Transverse colon (tissue), 4 donors: ENCODE measurements around the gene ZSWIM4. TPM values are rescaled to one million over a fixed set of nuclear protein-coding genes. Genes with fewer than 3 reads are reported as not detected.

Experiments used
- DNase-seq: peaks from one replicate; pipeline ENCODE4 v3.0.0-alpha.2; 2019
- H3K27ac ChIP-seq, 4 donors: fragments of 200-600 bp; sonication (generic); 2 replicates each; pipeline ENCODE4 v1.5.1; 2016 to 2018; ENCODE audit warnings: inconsistent platforms in 4 of 4
- H3K27me3 ChIP-seq: fragments of 200-600 bp; sonication (generic); 2 replicates; pipeline ENCODE4 v1.5.1; 2017; ENCODE audit warnings: inconsistent platforms
- H3K36me3 ChIP-seq, 4 donors: fragments of 200-600 bp; sonication (generic); 2 replicates each; pipeline ENCODE4 v1.5.1; 2017 to 2019; ENCODE audit warnings: inconsistent platforms in 4 of 4
- H3K4me1 ChIP-seq, 4 donors: fragments of 200-600 bp; sonication (generic); 2 replicates each; pipeline ENCODE4 v1.5.1; 2017 to 2020; ENCODE audit warnings: inconsistent platforms in 4 of 4
- H3K4me3 ChIP-seq, 4 donors: fragments of 200-600 bp; sonication (generic); 1 replicate in 1 of 4; 2 replicates in 3 of 4; pipeline versions ENCODE4 v1.5.1 to v1.6.1; 2017 to 2019; ENCODE audit warnings: inconsistent platforms in 4 of 4
- H3K9me3 ChIP-seq, 2 donors: fragments of 200-600 bp; sonication (generic); 2 replicates each; pipeline ENCODE4 v1.5.1; 2017 to 2019; ENCODE audit warnings: inconsistent platforms in 2 of 2
- EP300 ChIP-seq: sonication (generic); formaldehyde crosslinking; IDR thresholded peaks from one replicate; pipeline ENCODE4 v1.6.1; 2017; ENCODE audit warnings: antibody characterized with exemption, low read depth
- POLR2A ChIP-seq: fragments of 450-650 bp; IDR thresholded peaks from one replicate; pipeline ENCODE4 v1.6.1; 2016; ENCODE audit warnings: antibody characterized with exemption, mild to moderate bottlenecking, moderate library complexity
- POLR2AphosphoS5 ChIP-seq, 3 donors: sonication (generic); formaldehyde crosslinking; IDR thresholded peaks; one replicate each; pipeline ENCODE4 v1.6.1; 2016; ENCODE audit warnings: antibody characterized with exemption in 3 of 3
- WGBS, 2 donors: methylation state at CpG; one replicate each; pipeline ENCODE4 v1.1.5; 2018; ENCODE audit warnings: low coverage in 1 of 2; 5-methylcytosine and 5-hydroxymethylcytosine counted together
- in situ Hi-C, 4 donors: fragments of 200-750 bp; cut with MboI; loops; one replicate each; pipeline versions ENCODE4 v1.15.0 to v1.15.1; 2017; ENCODE audit warnings: low sequenced_read_pairs in 3 of 4, low pct_ligation_motif_present in 1 of 4, low pct_unique_long_range_greater_than_20kb in 1 of 4
- intact Hi-C: fragments of 100-400 bp; cut with DNase I; formaldehyde crosslinking; loops from one replicate; pipeline ENCODE4 v1.15.1; 2023; ENCODE audit warnings: low total_unique reads
- total RNA-seq, 4 donors: library from RNA; depleted of rRNA; stranded (reverse); fragments of >200 nt; gene quantifications; one replicate each; pipeline ENCODE4 v1.1.0, GENCODE V29; 2016
- TF ChIP-seq, protein P1 (sequence below), 5 experiments: fragments of 200-600 bp in 3 of 5; fragments of 450-650 bp in 2 of 5; sonication (generic) in 3 of 5; IDR thresholded peaks; 1 replicate in 2 of 5; 2 replicates in 3 of 5; pipeline ENCODE4 v1.5.1; 2016 to 2017; ENCODE audit warnings: antibody characterized with exemption in 5 of 5, inconsistent platforms in 3 of 5, mild to moderate bottlenecking in 2 of 5, moderate library complexity in 1 of 5

The ZSWIM4 gene
- total RNA-seq, 4 donors from 2014 or later = 2.3 to 5.1 (median 2.9) TPM

- intact Hi-C loops (no loop called here), in situ Hi-C loops (no loop called here)
- Histone ChIP-seq H3K27me3 (no peaks in the 10 kb centered on the region), H3K36me3 (peaks cover 0 to 12% (median 0%) of the 10 kb centered on the region in 4 donors), H3K27ac (no peak overlapping the region), H3K4me1 (no peaks in the 10 kb centered on the region), H3K4me3 (no peak overlapping the region), H3K9me3 (no peaks in the 10 kb centered on the region)
- 93% methylated on average over 2 of the region's 2 CpGs; no CpG with 5 or more reads in 1 of the 2 donors for WGBS, 2 donors
- no peak for DNase-seq
- TF ChIP-seq POLR2A = no peak
- TF ChIP-seq, protein P1, sequence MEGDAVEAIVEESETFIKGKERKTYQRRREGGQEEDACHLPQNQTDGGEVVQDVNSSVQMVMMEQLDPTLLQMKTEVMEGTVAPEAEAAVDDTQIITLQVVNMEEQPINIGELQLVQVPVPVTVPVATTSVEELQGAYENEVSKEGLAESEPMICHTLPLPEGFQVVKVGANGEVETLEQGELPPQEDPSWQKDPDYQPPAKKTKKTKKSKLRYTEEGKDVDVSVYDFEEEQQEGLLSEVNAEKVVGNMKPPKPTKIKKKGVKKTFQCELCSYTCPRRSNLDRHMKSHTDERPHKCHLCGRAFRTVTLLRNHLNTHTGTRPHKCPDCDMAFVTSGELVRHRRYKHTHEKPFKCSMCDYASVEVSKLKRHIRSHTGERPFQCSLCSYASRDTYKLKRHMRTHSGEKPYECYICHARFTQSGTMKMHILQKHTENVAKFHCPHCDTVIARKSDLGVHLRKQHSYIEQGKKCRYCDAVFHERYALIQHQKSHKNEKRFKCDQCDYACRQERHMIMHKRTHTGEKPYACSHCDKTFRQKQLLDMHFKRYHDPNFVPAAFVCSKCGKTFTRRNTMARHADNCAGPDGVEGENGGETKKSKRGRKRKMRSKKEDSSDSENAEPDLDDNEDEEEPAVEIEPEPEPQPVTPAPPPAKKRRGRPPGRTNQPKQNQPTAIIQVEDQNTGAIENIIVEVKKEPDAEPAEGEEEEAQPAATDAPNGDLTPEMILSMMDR (IDR thresholded peaks at IDR 0.05) = no peak
- TF ChIP-seq POLR2AphosphoS5 (IDR thresholded peaks at IDR 0.05) = no peak
- TF ChIP-seq EP300 = no peak
These were observed 17.9 kb downstream of the ZSWIM4 start for GRCh38 chr19:13813147-13813546.

DNA sequence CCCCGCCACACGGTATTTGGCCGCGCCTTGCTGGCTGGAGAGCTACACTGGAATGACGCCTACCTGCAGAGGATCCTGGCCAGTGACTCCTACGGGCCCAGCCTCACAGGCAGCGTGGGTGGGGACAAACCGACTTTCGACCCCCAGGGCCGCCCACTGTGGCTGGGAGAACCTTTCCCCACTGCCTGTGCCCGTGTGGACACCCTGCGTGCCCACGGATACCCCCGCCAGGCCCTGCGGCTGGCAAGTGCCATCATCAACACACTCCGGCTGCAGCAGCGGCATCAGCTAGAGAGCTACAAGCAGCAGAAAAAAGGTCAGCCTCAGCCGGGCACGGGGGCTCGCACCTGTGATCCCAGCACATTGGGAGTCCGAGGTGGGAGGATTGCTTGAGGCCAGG is 19.3 kb downstream of the ZSWIM4 start:
- no peak overlapping the region for H3K4me3 ChIP-seq
- in situ Hi-C loops = no loop called here
- TF ChIP-seq POLR2A = no peak
- no peak for TF ChIP-seq EP300
- TF ChIP-seq, protein P1 (IDR thresholded peaks at IDR 0.05) = no peak
- no peak for TF ChIP-seq POLR2AphosphoS5 (IDR thresholded peaks at IDR 0.05)
- H3K36me3 ChIP-seq = peaks cover 0 to 4% (median 0%) of the 10 kb centered on the region in 4 donors
- no peaks in the 10 kb centered on the region for H3K27me3 ChIP-seq
- no peak for DNase-seq
- no peak overlapping the region for H3K27ac ChIP-seq
- H3K4me1 ChIP-seq = no peaks in the 10 kb centered on the region
- intact Hi-C loops = no loop called here
- H3K9me3 ChIP-seq = no peaks in the 10 kb centered on the region
- WGBS, 2 donors = 94% methylated on average over 13 of the region's 21 CpGs; no CpG with 5 or more reads in 1 of the 2 donors

- Histone ChIP-seq H3K9me3 (no peaks in the 10 kb centered on the region), H3K27me3 (no peaks in the 10 kb centered on the region), H3K4me1 (no peaks in the 10 kb centered on the region), H3K27ac (peak overlapping the region; percentile 74 to 86 (median 78)), H3K4me3 (peak overlapping the region in 3 of 4 donors; percentile 21 to 44 (median 39)), H3K36me3 (peaks cover 0 to 3% (median 0%) of the 10 kb centered on the region in 4 donors)
- in situ Hi-C loops (no loop called here), intact Hi-C loops (no loop called here)
- WGBS, 2 donors = 45 to 100% methylated on average over 1 to 11 of the region's 11 CpGs
- peak; percentile 82 for DNase-seq
- TF ChIP-seq POLR2AphosphoS5 (IDR thresholded peaks at IDR 0.05) = no peak
- TF ChIP-seq POLR2A = no peak
- TF ChIP-seq, protein P1 (IDR thresholded peaks at IDR 0.05) = no peak
- TF ChIP-seq EP300 = no peak
These were observed 21.9 kb downstream of the ZSWIM4 start for GRCh38 chr19:13817018-13817614.

- Histone ChIP-seq H3K36me3 (peaks cover 0 to 3% (median 0%) of the 10 kb centered on the region in 4 donors), H3K27ac (peak overlapping the region; percentile 74 to 86 (median 78)), H3K9me3 (no peaks in the 10 kb centered on the region), H3K4me3 (peak overlapping the region; percentile 10 to 44 (median 30)), H3K27me3 (no peaks in the 10 kb centered on the region), H3K4me1 (no peaks in the 10 kb centered on the region)
- intact Hi-C loops (no loop called here), in situ Hi-C loops (no loop called here)
- TF ChIP-seq EP300 (no peak), POLR2A (peak; percentile 75), POLR2AphosphoS5 (IDR thresholded peaks at IDR 0.05) (peak in 2 of 3 donors; percentile 31 to 60)
- TF ChIP-seq, protein P1 (IDR thresholded peaks at IDR 0.05) = no peak
- DNase-seq = peak; percentile 87
- 46% methylated on average over 32 of the region's 35 CpGs; no CpG with 5 or more reads in 1 of the 2 donors for WGBS, 2 donors
These were observed 22.6 kb downstream of the ZSWIM4 start for GRCh38 chr19:13817615-13818371.
